ENCODE measurements around the gene EFNB2.

DNA sequence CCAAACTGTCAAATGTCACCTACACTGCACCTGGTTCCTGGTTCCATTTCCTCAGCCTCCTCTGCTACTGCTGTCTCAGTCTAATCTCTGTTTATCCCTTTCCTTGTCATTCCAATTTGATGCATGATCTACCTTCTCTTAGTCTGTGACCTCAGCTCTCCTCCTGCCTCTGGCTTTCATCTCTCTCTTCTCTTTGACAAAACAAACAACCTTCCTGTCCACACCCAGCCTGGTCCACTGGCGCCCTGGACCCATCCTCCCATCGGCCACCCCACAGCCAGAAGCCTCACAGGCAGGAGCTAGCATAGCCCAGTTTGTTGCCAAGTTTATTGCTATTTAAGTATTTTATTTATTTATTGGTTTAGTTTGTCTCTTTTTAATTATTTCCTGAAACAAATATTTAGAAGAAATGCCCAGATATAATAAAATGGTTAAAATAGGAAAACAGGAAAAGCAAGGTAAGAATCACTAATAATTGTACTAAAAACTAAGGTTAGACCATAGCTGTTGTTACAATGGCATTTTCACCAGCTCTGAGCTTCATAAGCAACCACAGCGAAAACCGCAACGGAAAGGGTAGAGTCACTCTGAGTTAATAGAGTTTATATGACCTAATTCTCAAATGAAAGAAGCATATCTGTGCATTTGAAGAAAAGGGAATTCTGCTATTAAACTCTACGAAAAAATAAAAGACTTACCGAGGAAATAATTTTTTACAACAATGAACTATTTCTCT is 68.6 kb downstream of the EFNB2 start:
- TF ChIP-seq, protein P1, sequence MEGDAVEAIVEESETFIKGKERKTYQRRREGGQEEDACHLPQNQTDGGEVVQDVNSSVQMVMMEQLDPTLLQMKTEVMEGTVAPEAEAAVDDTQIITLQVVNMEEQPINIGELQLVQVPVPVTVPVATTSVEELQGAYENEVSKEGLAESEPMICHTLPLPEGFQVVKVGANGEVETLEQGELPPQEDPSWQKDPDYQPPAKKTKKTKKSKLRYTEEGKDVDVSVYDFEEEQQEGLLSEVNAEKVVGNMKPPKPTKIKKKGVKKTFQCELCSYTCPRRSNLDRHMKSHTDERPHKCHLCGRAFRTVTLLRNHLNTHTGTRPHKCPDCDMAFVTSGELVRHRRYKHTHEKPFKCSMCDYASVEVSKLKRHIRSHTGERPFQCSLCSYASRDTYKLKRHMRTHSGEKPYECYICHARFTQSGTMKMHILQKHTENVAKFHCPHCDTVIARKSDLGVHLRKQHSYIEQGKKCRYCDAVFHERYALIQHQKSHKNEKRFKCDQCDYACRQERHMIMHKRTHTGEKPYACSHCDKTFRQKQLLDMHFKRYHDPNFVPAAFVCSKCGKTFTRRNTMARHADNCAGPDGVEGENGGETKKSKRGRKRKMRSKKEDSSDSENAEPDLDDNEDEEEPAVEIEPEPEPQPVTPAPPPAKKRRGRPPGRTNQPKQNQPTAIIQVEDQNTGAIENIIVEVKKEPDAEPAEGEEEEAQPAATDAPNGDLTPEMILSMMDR (IDR thresholded peaks at IDR 0.05; ENCODE audit: low read length), result no peak
- TF ChIP-seq EZH2phosphoT487 (IDR thresholded peaks at IDR 0.05; ENCODE audit: low read length), result no peak
- TF ChIP-seq EZH2 (optimal IDR thresholded peaks at IDR 0.05; ENCODE audit: low read depth, low read length), result no peak

Measured in MM.1S (cell line).